Transverse colon (tissue), 4 donors: ENCODE measurements around the gene UBE2O.
A peak's percentile ranks its signal among the peaks of the same experiment; 100 is the strongest.

ENCODE experiments used
- CTCF ChIP-seq, 5 experiments: fragments of 200-600 bp in 3 of 5; fragments of 450-650 bp in 2 of 5; sonication (generic) in 3 of 5; IDR thresholded peaks; 1 replicate in 2 of 5; 2 replicates in 3 of 5; pipeline ENCODE4 v1.5.1; 2016 to 2017; ENCODE audit warnings: antibody characterized with exemption in 5 of 5, inconsistent platforms in 3 of 5, mild to moderate bottlenecking in 2 of 5, moderate library complexity in 1 of 5
- POLR2A ChIP-seq: fragments of 450-650 bp; IDR thresholded peaks from one replicate; pipeline ENCODE4 v1.6.1; 2016; ENCODE audit warnings: antibody characterized with exemption, mild to moderate bottlenecking, moderate library complexity
- POLR2AphosphoS5 ChIP-seq, 3 donors: sonication (generic); formaldehyde crosslinking; IDR thresholded peaks; one replicate each; pipeline ENCODE4 v1.6.1; 2016; ENCODE audit warnings: antibody characterized with exemption in 3 of 3

- TF ChIP-seq CTCF (IDR thresholded peaks at IDR 0.05) (no peak), POLR2AphosphoS5 (IDR thresholded peaks at IDR 0.05) (peak in 2 of 3 donors; percentile 11 to 38), POLR2A (peak; percentile 7)
Measured at GRCh38 chr17:76485569-76485968, 32.6 kb upstream of the UBE2O start.
